Measurements from ENCODE around the gene MPL.
"Not testable (repeated sequence)": the region's sequence is repeated elsewhere in the genome, so short reads cannot be mapped to it uniquely, and the experiment has no call there.

The MPL gene

GRCh38 chr1:43382027-43382779 is 44.6 kb downstream of the MPL start:
- DNase-seq: no peak

- DNase-seq: no peak
Measured at GRCh38 chr1:43383449-43383848, 45.8 kb downstream of the MPL start.

- no peak for DNase-seq
Measured at GRCh38 chr1:43386676-43387075, 49.1 kb downstream of the MPL start.

GRCh38 chr1:43387976-43388599 is 50.5 kb downstream of the MPL start:
- no peak for DNase-seq

- no peak for DNase-seq
Measured at GRCh38 chr1:43388613-43389012, 51.0 kb downstream of the MPL start.

- peak; percentile 95 for DNase-seq
Measured at GRCh38 chr1:43389326-43390313, 52.0 kb downstream of the MPL start, which contains the start of the genes MED8 and SZT2. MED8 (minus strand) TSS chr1:43389800; CDS start chr1:43389764, 36 bp downstream. SZT2 (plus strand) TSS chr1:43389899; CDS start chr1:43389969, 70 bp downstream.

GRCh38 chr1:43392702-43393101 is 55.1 kb downstream of the MPL start:
- DNase-seq: no peak

- DNase-seq: no peak
Measured at GRCh38 chr1:43395523-43395922, 57.9 kb downstream of the MPL start.

GRCh38 chr1:43396059-43396458 is 58.4 kb downstream of the MPL start:
- DNase-seq: no peak

- DNase-seq: no peak
Measured at GRCh38 chr1:43398227-43398626, 60.6 kb downstream of the MPL start.

- DNase-seq: not testable (repeated sequence)
Measured at GRCh38 chr1:43400441-43400840, 62.8 kb downstream of the MPL start.

GRCh38 chr1:43402089-43402865 is 64.7 kb downstream of the MPL start:
- no peak for DNase-seq

All from CD4-positive, alpha-beta T cell treated with Interleukin-21 for 1 hour (primary cell).